ENCODE data around the gene SLC4A7.
A peak's percentile ranks its signal among the peaks of the same experiment; 100 is the strongest.
"Not testable (repeated sequence)": the region's sequence is repeated elsewhere in the genome, so short reads cannot be mapped to it uniquely, and the experiment has no call there.

Gene SLC4A7

GRCh38 chr3:27357665-27358258, 126.4 kb downstream of the SLC4A7 start:
- DNase-seq, result peak; percentile 67

GRCh38 chr3:27356976-27357375, 127.2 kb downstream of the SLC4A7 start:
- DNase-seq, result no peak

- no peak for DNase-seq
These were observed 129.5 kb downstream of the SLC4A7 start for GRCh38 chr3:27354588-27355203.

DNA sequence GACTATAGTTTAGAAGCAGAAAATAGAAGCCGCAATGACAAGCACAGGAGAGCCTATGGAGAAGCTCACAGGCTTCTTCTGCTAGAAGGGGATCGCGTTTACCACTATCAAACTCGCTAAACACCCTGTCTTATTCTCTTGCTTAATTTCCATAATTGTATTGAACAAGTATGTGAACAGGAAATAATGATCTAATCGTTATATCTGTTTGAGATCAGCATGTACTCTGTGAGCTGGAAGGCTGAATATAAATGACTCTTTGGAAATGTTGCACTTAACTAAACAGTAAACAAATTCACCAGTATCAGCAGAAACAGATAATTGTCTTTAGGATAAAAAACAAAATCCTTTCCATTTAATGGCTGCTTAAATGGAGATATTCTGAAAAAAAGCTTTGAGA, 130.0 kb downstream of the SLC4A7 start:
- no peak for DNase-seq

DNA sequence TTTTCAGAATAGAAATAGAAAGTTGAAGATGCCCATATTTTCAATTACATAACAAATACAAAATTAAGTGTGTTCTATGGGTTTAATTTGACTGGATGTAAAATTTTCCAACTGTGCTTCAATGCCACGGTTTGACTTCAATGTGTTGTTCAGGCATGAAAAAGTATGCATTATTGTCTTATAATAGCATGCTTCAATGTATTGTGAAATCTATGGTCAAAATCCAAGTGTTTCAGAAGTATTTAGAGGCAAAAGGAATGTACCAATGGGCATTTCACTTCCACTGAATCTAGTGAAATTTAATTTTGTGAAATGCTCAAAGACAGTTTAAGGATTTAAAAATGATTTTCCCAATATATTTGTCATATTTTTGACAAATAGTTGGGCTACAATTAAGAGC, 131.0 kb downstream of the SLC4A7 start:
- no peak for DNase-seq

DNA sequence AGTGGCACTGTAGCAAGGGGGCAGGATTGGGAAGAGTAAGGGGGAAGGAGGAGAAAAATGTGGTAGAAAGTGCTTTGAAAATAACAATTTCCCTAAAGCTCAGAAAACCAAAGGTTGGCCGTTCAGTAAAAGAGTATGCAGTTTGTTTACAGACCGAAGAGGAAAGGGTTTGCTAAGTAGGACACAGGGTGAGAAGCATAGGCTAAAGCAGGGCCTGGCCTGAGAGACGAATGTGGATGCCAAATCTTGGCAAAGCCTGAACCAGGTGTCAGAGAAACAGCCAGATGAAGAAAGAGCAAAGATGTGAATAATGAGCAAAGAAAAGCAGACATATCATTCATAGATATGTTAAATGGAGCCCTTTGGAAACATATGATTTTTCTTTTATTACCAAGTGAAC, 132.1 kb downstream of the SLC4A7 start:
- DNase-seq, result no peak

GRCh38 chr3:27349832-27350231, 134.4 kb downstream of the SLC4A7 start:
- DNase-seq, result no peak

GRCh38 chr3:27345959-27346865, 138.0 kb downstream of the SLC4A7 start:
- no peak for DNase-seq

DNA sequence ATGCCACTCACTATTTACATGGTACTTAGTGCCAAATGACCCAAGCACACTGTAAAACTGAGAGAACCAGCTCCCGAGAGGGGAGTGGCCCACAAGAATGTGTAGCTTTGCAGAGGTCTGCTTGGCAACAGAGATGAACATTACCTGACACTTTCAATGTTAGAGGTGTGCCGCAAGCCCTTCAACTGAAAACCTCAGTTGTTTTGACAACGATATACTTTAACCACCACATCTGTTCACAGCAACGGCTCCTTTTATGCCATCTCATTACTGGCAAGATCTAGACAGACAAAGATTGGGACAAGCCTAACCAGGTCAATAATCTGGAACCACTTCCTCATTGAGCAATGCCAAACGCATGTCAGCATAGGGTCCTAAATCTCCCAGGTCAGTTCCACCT, 138.7 kb downstream of the SLC4A7 start:
- DNase-seq, result no peak

DNA sequence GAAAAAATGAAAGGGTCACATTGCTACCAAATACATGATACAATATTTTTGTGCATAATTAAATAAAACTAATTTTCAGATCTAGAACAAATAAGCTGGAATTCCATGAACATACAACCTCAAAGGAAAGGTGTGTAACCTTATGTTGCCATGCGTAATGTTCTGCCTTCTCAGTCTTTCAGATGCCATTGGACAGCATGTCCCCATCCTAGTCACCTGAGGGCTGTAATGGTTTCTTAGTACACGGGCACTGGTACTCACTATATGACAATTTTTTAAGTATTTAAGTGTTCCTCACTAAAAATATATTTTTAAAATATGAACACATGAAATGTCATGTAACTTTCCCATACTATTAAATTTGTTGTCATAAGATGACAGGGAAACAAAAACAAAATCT, 139.1 kb downstream of the SLC4A7 start:
- DNase-seq, result no peak

DNA sequence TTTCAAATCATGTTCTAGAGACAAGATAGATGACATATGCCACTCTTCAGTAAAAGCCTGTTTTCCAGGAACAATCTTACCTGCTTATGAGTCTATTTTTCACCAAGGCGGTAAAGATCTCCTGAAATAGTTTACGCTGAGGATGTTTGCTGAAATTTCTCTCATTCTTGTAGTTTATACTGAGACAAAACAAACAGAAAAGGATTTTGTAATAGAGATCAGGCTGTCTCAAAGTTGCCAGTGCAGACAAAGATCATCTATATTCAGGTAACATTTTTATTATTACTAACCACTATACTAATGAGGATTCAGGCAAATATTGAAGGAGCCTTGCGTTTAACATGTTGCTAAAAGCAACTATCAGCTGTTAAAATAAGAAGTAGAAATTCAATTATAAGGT, 140.0 kb downstream of the SLC4A7 start:
- DNase-seq, result no peak

- no peak for DNase-seq
These were observed 141.9 kb downstream of the SLC4A7 start for GRCh38 chr3:27342267-27342666.

DNA sequence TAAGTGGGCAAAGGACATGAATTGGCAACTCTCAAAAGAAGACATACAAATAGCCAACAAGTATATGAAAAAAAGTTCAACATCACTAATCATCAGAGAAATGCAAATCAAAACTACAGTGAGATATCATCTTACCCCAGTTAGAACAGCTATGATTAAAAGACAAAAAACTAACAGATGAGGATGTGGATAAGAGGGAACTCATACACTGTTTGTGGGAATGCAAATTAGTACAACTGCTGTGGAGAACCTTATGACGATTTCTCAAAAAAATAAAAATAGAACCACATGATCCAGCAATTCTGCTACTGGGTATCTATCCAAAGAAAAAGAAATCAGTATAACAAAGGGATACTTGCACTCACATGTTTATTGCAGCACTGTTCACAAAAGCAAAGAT, 143.7 kb downstream of the SLC4A7 start:
- DNase-seq, result no peak

DNA sequence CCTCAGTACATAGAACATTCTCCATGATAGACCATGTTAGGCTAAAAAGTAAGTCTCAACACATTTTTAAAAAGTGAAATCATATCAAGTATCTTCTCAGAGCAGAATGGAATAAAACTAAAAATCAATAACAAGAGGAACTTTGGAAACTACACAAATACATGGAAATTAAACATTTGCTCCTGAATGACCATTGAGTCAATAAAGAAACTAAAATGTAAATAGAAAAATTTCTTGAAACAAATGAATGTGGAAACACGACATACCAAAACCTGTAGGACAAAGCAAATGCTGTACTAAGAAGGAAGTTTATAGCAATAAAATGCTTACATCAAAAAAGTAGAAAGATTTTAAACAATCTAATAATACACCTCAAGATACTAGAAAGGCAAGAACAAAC, 148.6 kb downstream of the SLC4A7 start:
- DNase-seq, result no peak

DNA sequence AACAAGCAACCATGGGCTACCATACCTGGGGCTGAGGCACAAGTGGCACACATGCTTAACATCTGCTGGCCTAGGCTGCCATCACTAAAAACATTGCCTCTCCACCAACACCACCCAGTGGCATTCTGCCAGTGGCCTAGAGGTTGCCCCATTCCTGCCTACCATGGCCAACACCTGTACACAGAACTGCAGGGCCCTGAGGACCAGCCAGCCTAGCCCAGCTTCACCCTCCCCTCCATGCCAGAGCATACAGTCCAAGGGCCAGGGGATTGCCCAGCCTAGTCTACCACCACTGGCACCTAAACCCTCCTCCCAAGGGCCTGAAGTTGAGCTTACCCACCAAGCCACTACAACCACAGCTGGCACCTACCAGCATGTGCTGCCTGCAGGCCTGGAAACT, 150.3 kb downstream of the SLC4A7 start:
- no peak for DNase-seq

DNA sequence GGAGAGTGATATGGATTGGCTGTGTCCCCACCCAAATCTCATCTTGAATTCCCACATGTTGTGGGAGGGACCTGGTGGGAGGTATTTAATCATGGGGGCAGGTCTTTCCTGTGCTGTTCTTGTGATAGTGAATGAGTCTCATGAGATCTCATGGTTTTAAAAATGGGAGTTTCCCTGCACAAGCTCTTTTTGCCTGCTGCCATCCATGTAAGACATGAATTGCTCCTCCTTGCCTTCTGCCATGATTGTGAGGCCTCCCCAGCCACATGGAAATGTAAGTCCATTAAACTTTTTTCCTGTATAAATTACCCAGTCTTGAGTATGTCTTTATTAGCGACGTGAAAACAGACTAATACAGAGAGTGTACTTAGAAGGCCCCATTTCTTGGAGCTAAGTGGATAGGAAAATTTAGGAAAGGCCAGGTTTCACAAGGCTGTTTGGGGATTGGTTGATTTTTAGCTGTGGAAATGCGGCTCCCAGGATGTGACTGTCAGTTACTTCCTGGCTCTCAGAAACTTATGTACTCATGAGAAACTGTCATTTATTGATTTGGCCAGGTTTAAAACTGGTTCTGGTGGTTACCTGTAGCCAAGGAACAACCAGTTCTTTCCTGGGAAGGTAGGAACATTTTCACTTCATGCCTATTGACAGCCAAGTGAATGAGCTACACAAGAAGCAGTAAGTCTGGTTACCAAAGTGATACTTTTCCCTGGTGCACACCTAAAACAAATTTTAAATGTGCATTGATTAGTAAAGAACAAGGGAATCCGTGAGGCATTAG, 155.0 kb downstream of the SLC4A7 start:
- DNase-seq, result not testable (repeated sequence)

- no peak for DNase-seq
These were observed 157.3 kb downstream of the SLC4A7 start for GRCh38 chr3:27326629-27327545.

DNA sequence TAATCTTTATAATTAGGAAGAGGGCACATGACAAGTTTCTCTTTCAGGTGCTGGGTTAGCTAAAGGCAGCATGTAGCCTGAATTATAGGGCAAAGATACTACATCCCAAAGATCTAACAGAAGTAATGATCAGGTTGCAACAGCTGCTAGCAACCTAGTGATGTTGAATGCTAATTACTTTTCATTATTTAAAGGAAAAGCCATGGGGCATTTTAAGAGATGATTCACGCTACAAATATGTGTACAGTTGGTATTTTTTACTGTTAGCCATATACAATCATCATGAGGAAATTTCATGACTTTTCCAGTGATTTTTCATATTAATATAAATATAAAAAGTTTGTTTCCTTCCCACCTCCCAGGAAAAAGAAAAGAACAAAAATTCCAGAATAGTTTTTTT, 158.0 kb downstream of the SLC4A7 start:
- no peak for DNase-seq

DNA sequence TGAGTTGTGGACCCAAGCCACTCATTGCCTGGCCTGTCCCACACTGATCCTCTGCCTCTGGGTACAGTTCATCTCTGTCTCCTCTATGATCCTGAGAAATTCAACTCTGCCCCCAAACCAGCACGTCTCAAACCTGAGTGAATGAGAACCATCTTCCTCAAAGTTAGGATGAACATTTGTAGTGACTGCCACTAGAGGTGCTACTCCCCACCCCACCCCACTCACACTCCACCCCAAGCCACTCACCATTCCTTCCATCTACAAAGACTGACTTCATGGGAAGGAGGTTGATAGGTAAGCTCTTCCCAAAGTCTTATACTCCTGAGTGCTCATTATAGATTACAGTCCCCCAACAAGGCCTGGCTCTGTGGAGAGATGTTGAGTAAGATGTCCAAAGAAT, 158.8 kb downstream of the SLC4A7 start:
- DNase-seq, result no peak

- no peak for DNase-seq
These were observed 159.5 kb downstream of the SLC4A7 start for GRCh38 chr3:27324686-27325085.

DNA sequence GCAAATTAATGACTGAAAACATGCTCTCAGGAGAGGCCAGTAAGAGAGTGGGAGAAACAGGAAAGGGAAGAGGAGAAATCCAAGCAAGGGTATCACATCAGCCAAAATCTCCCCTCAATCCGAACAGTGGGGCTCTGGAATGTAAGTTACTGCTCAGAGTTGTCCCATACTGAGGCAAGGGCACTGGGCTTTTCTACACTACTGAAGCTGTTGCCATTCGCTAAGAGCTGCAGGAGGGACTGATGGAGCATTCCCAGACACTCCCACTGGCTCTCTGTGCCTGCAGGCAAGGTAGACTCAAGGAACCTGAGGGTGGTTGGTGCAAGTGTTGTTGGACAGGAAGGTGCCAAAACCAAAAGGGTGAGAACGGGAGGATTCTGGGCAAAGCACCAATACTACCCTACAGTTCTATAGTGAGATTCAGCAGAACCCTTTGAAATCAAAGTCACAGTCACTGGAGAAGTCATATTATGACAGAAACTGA, 161.1 kb downstream of the SLC4A7 start:
- DNase-seq, result no peak

Data from CD4-positive, alpha-beta T cell treated with Interleukin-6 for 4 hours (primary cell).